NOMO-1 treated with dmso at 0.1 percent for 144 hours (cell line): ENCODE measurements around the gene SNCB.

ENCODE experiments used
- DNase-seq: peaks from one replicate; lab custom pipeline; 2025; ENCODE audit not compliant: unreplicated experiment; lab: John Stamatoyannopoulos, UW

SNCB gene

GRCh38 chr5:176577312-176578176 lies 52.8 kb downstream of the SNCB start:
- DNase-seq, result no peak

- no peak for DNase-seq
These were observed 54.6 kb downstream of the SNCB start for GRCh38 chr5:176575488-176576422.

GRCh38 chr5:176575066-176575465 lies 55.3 kb downstream of the SNCB start:
- DNase-seq, result no peak

- no peak for DNase-seq
These were observed 56.1 kb downstream of the SNCB start for GRCh38 chr5:176574297-176574591.

- DNase-seq, result peak; percentile 13
These were observed 56.6 kb downstream of the SNCB start for GRCh38 chr5:176573564-176574296.
